Transverse colon (tissue), 3 donors: ENCODE results near the gene DYNC1LI2.

Experiments
- POLR2A ChIP-seq: fragments of 450-650 bp; IDR thresholded peaks from one replicate; pipeline ENCODE4 v1.6.1; 2016; ENCODE audit warnings: antibody characterized with exemption, mild to moderate bottlenecking, moderate library complexity
- TF ChIP-seq, protein P1 (sequence below), 5 experiments: fragments of 200-600 bp in 3 of 5; fragments of 450-650 bp in 2 of 5; sonication (generic) in 3 of 5; IDR thresholded peaks; 1 replicate in 2 of 5; 2 replicates in 3 of 5; pipeline ENCODE4 v1.5.1; 2016 to 2017; ENCODE audit warnings: antibody characterized with exemption in 5 of 5, inconsistent platforms in 3 of 5, mild to moderate bottlenecking in 2 of 5, moderate library complexity in 1 of 5

DNA sequence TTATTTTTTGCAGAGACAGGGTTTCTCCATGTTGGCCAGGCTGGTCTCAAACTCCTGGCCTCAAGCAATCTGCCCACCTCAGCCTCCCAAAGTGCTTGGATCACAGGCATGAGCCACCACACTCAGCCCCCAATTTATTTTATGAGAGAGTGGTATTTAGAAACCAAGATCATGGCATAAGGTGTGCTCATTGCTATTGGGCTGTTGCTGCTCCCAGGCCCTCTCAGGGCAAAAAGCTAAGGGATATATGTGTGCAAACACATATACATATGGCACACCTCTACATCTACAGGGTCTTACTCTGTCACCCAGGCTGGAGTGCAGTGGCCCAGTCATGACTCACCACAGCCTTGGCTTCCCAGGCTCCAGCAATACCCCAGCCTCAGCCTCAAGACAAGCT is 39.8 kb downstream of the DYNC1LI2 start:
- TF ChIP-seq, protein P1, sequence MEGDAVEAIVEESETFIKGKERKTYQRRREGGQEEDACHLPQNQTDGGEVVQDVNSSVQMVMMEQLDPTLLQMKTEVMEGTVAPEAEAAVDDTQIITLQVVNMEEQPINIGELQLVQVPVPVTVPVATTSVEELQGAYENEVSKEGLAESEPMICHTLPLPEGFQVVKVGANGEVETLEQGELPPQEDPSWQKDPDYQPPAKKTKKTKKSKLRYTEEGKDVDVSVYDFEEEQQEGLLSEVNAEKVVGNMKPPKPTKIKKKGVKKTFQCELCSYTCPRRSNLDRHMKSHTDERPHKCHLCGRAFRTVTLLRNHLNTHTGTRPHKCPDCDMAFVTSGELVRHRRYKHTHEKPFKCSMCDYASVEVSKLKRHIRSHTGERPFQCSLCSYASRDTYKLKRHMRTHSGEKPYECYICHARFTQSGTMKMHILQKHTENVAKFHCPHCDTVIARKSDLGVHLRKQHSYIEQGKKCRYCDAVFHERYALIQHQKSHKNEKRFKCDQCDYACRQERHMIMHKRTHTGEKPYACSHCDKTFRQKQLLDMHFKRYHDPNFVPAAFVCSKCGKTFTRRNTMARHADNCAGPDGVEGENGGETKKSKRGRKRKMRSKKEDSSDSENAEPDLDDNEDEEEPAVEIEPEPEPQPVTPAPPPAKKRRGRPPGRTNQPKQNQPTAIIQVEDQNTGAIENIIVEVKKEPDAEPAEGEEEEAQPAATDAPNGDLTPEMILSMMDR (IDR thresholded peaks at IDR 0.05) = no peak
- no peak for TF ChIP-seq POLR2A
